A549 treated with ZK216348 at 1 μM for 4 hours (cell line): ENCODE measurements around the gene R3HDM1. TPM values are rescaled to one million over a fixed set of nuclear protein-coding genes. Genes with fewer than 3 reads are reported as not detected.

ENCODE experiments used
- total RNA-seq: library from RNA; stranded (reverse); fragments of 200-300 nt; extraction: Qiagen RNA extraction; gene quantifications from 5 replicates; pipeline ENCODE4 v1.2.3, GENCODE V29; 2022; ENCODE audit warnings: low read depth

R3HDM1 gene
- total RNA-seq = 18.4 to 29.8 TPM (median 23.9 TPM) in 5 replicates

GRCh38 chr2:135531231-135532197, at the start of gene R3HDM1:
Gene R3HDM1, plus strand, starts transcription at chr2:135531484. Its CDS starts 73,362 bp downstream, at chr2:135604846.

DNA sequence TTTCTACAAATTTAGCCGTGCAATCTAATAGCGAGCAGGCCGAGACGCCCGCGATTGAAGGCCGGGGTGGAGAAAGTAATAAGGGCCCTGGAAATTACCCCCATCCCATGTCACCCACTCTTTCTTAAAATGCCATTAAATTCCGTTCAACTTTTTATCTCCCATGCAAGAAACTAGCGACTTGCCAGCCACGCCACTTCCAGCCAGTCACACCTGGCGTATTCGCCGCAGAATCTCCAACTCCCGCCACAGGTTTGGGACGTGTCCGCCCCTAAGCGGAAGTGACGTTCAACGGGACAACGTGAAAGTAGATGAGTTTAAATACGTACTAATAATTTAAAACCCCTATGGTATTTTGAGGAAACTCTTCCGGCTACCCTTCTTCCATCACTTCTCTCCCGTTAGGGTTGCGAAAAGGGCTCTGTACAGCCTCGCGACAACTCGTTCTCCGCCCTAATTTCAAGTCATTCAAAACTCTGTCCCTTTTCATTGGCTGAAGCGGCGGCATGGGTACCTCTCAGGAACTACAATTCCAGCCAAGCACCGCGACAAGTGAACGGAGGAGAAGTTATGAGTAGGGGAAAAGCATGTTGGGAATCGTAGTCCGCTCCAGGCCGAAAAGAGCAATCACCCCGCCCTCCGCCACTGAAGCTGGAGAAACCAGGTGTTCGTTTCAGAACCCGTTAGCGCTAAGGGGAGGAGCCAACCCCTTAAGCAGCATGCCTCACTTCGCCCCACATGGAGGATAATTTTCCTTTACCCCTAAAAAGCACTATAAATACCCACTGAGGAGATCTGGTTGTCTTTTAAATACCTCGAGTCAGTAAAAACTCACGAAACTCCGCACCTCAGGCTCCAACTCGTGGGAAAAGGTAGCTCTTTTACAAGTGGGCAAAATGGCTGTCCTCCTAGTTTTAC, 712 bp upstream of the R3HDM1 start, which contains the start of gene ZRANB3:
ZRANB3 (minus strand) TSS at position 906 of the 918 bp plus-strand sequence.

DNA sequence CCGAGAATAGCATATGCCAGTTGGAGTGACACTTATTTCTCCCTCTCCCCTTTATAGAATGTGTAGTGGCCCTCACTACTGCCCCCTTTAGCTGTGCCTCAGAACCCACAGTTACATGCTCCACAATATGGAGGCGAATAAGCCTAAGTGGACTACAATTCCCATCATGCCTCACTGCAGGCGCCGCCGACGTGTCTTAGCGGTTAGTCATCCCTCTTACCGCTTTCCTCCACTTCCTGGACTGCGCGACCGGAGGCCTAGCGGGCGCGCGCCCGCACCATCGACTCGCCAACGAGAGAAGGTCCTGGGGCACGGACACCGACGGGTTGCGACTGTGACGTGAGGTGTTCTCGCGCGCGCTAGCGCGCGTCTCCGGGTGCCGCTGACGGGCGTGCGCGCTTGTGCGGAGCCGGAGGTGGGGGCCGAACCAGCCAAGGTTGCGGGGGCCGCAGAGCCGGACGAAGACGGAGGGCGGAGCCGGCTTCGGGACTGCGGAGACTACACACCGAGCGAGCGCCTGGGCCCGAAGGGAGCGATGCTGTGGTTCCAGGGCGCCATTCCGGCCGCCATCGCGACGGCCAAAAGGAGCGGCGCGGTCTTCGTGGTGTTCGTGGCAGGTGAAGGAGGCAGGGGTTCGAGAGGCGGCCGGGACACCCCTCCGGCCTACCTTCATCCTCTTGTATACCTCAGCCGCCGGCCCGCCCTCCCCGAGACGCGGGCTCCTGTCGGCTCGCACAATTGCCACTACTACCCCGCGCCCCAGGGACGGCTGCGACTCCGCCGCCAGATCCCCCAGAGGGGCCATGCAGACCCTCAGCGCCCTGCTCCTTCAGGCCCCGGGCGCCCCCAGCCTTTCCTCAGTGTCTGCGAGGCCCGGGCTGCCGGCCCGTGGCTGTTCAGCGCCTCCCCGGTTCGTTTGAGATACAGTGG, 210.4 kb downstream of the R3HDM1 start, which contains the start of gene UBXN4:
UBXN4 (plus strand) TSS at position 461 of the 930 bp plus-strand sequence; CDS start at position 536, 75 bp downstream.

Other genes starting within 250 kb of the R3HDM1 start
- gene ZRANB3, start 266 bp upstream of the R3HDM1 start, total RNA-seq = 5.4 to 8.3 TPM (median 6.0 TPM) in 5 replicates
- gene UBXN4, start 210.4 kb downstream of the R3HDM1 start, total RNA-seq = 25.4 to 46.2 TPM (median 40.9 TPM) in 5 replicates